ENCODE data around the gene MTFR1L.

MTFR1L gene

GRCh38 chr1:25864434-25864833, 44.7 kb downstream of the MTFR1L start:
- DNase-seq: no peak

DNA sequence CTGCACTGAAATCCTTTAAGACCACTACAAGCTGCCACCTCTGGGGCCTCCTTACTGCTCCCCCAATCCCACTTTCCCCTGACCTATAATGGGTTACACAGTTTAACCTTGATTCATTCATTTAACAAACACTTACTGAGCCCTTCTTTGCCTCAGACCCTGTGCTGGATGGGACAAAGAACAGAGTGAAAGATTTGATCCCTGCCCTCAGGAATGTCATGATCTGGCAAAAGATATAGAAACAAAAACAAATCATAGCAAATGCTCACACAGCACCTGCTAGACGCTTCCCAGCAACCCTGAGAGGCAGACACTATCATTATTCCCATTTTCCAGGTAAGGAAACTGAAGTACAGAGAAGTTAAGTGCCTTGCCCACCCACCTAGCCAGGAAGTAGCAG, 46.5 kb downstream of the MTFR1L start:
- DNase-seq: no peak

GRCh38 chr1:25867210-25867991, 47.6 kb downstream of the MTFR1L start:
- no peak for DNase-seq

DNA sequence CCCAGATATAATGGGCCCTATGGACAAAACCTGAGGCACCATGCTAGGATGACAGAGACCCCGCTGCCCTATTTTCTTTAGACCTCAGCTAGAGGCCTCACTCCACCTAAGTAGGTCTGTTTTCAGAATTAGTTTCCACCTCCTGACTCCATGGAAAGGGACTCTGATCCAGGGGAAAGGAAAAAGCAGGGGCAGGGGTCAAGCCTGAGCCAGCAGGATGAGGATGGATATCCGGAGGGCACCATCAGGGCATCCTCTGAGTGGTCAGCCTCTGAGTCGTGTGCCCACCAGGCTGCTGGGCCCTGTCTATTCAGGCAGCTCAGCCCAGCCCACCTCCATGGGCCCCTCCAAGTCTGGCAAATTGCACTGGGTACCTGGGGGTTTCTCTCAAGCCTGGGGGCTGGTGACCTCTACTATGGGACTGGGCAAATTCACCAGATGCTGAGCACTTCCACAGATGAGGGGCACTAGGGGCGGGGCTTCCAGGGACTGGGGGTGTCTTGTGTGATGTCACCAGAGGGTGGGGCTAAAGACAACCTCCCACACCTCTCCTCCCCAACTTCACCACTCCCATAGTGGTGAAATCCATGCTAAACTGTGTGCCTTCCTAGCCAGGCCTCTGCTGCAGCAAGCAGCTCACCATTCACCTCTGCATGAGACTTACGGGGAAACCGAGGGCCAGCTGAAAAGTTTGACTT, 50.3 kb downstream of the MTFR1L start:
- no peak for DNase-seq

GRCh38 chr1:25870614-25871013, 50.9 kb downstream of the MTFR1L start:
- DNase-seq: no peak

GRCh38 chr1:25871086-25871703, 51.4 kb downstream of the MTFR1L start:
- peak; percentile 10 for DNase-seq

GRCh38 chr1:25871704-25872494, 52.1 kb downstream of the MTFR1L start:
- no peak for DNase-seq

GRCh38 chr1:25872713-25873112, 53.0 kb downstream of the MTFR1L start:
- no peak for DNase-seq

DNA sequence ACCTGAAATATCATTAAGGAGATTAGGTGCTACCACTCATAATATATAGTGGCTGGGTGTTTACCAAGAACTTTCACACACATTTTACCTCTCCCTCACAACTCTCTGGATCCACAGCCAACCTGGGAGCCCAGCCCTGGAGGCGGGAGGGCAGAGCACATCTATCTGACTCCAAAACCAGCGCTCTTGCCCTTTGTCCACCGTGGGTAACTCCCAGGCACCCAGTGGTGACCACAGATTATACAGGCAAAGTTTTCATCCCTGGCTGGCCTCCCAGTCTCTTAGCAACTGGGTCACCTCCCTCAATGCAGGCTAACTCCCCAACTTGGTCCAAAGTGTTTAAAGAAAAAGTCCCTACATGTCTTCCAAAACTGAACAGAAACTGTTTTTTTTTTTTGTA, 53.4 kb downstream of the MTFR1L start:
- no peak for DNase-seq

DNA sequence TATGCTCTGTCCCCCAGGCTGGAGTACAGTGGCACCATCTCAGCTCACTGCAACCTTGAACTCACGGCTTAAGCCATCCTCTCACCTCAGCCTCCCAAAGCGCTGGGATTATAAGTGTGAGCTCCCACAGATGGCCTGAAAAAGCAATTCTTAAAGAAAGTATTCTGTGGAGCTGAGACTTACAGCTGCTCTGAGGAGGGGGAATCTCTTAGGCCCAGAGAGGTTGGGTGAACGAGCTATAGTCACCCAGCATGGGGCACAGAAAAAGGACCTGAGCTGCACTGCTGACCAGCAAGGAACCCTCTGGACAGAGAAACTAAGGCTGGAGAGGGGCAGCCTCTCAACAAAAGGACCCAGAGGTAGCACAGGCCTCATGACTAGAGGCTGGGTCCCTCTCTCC, 54.5 kb downstream of the MTFR1L start:
- no peak for DNase-seq

DNA sequence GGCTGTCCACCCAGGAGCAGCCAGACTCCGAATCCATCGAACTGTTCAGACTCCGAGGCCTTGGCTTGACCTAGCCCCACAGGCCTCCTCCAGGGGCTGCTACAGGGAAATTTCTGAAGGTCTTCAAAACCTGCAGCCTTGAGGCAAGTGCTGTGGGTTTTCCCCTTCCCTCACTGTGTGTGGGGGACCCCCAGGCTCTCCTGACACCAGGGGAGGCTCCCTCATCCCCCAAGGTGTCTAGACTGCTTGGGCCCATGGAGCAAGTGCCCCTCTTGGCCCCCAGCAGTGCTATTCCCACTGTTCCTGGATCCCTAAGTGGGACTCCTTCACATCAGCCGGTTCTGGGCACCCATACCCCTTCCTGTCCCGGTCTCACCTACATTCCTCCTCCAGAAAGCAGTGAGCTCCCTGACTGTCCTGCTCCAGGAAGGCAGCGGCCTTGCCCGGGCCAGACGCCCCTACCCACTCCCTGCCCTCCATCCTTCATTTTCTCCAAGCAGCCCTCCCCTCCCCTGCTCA, 54.9 kb downstream of the MTFR1L start:
- no peak for DNase-seq

GRCh38 chr1:25875154-25875855, 55.6 kb downstream of the MTFR1L start, which contains the start of gene PAQR7:
TSS of gene PAQR7 (minus strand) at chr1:25875708. CDS start at chr1:25863839, 11,869 bp downstream.
- DNase-seq: peak; percentile 77

- no peak for DNase-seq
These were observed 56.3 kb downstream of the MTFR1L start for GRCh38 chr1:25875856-25876692.

- no peak for DNase-seq
These were observed 56.9 kb downstream of the MTFR1L start for GRCh38 chr1:25876693-25877077.

GRCh38 chr1:25877155-25877554, 57.4 kb downstream of the MTFR1L start:
- DNase-seq: no peak

DNA sequence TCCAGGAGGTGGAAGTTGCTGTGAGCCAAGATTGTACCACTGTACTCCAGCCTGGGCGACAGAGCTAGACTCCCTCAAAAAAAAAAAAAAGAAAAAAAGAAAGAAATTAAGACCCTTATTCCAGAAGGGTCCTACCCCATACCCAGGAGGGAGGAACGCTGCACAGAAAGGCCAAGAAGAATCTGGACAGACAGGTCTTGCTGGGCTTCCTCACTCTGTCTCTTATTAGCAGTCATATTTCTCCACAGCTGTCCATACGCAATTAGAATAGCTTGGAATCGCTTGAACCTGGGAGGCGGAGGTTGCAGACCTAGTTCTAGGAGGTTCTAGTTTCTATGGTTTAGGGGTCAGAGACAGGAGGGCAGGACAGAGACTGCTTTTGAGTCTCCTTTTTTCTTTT, 58.9 kb downstream of the MTFR1L start:
- DNase-seq: no peak

- no peak for DNase-seq
These were observed 59.9 kb downstream of the MTFR1L start for GRCh38 chr1:25879675-25880074.

- DNase-seq: no peak
These were observed 60.8 kb downstream of the MTFR1L start for GRCh38 chr1:25880518-25880917.

DNA sequence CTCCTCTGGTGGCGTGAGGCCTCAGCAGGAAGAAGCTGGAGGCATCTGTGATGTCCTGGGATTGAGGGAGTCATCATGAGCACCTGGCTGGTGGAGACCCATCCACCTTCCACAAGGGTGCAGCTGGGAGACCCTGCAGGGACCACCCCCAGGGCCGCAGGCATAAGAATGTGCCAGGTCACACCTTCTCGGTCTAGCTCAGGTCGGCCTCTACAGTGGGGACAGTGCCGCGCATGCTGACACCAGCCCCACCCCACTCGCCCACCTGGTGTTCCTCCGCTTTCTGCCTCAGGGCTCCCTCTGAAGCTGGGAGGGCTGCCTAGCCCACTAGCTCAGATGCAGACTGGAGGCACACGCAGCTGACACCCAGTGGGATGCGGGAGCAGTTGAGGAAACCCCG, 61.5 kb downstream of the MTFR1L start:
- DNase-seq: no peak

Data from NCI-H69 (cell line).